Measurements from ENCODE around the gene FAM81B.

- TF ChIP-seq EZH2 (IDR thresholded peaks at IDR 0.05; ENCODE audit: insufficient read depth, poor library complexity, severe bottlenecking): no peak
- no peak for TF ChIP-seq EZH2phosphoT487 (IDR thresholded peaks at IDR 0.05; ENCODE audit: insufficient read depth, low read depth)
Measured at GRCh38 chr5:95445442-95445841, 54.3 kb downstream of the FAM81B start.
